GM21515 (cell line): Measurements from ENCODE around the gene GLRX5.
"Not testable (repeated sequence)": the region's sequence is repeated elsewhere in the genome, so short reads cannot be mapped to it uniquely, and the experiment has no call there.

ENCODE experiments used
- ATAC-seq: cut with Tn5 transposase; IDR thresholded peaks from one replicate; pipeline ENCODE4 v1.9.1; 2021; ENCODE audit not compliant: unreplicated experiment

The GLRX5 gene

GRCh38 chr14:95549656-95550585, 15.1 kb downstream of the GLRX5 start:
- ATAC-seq, result no peak

- no peak for ATAC-seq
Observed at GRCh38 chr14:95551435-95551834, 16.6 kb downstream of the GLRX5 start.

GRCh38 chr14:95553141-95553540, 18.3 kb downstream of the GLRX5 start:
- no peak for ATAC-seq

GRCh38 chr14:95555053-95555452, 20.2 kb downstream of the GLRX5 start:
- no peak for ATAC-seq

GRCh38 chr14:95557291-95557690, 22.4 kb downstream of the GLRX5 start:
- ATAC-seq, result no peak

GRCh38 chr14:95557832-95558231, 23.0 kb downstream of the GLRX5 start:
- no peak for ATAC-seq

- ATAC-seq, result no peak
Observed at GRCh38 chr14:95559203-95559602, 24.4 kb downstream of the GLRX5 start.

- ATAC-seq, result peak; percentile 91
Observed at GRCh38 chr14:95561001-95561412, 26.2 kb downstream of the GLRX5 start.

- no peak for ATAC-seq
Observed at GRCh38 chr14:95562892-95563685, 28.2 kb downstream of the GLRX5 start.

- no peak for ATAC-seq
Observed at GRCh38 chr14:95564060-95564459, 29.2 kb downstream of the GLRX5 start.

GRCh38 chr14:95569440-95569839, 34.6 kb downstream of the GLRX5 start:
- ATAC-seq, result no peak

GRCh38 chr14:95573313-95573712, 38.5 kb downstream of the GLRX5 start:
- no peak for ATAC-seq

- no peak for ATAC-seq
Observed at GRCh38 chr14:95575840-95576473, 41.1 kb downstream of the GLRX5 start.

- peak; percentile 97 for ATAC-seq
Observed at GRCh38 chr14:95577067-95577800, 42.4 kb downstream of the GLRX5 start.

- no peak for ATAC-seq
Observed at GRCh38 chr14:95577870-95578269, 43.0 kb downstream of the GLRX5 start.

GRCh38 chr14:95583836-95584617, 49.2 kb downstream of the GLRX5 start:
- ATAC-seq, result not testable (repeated sequence)

- no peak for ATAC-seq
Observed at GRCh38 chr14:95585953-95586620, 51.2 kb downstream of the GLRX5 start.

GRCh38 chr14:95591182-95591581, 56.3 kb downstream of the GLRX5 start:
- not testable (repeated sequence) for ATAC-seq
